HG03039 (cell line): ENCODE measurements around the gene CEPT1.

Experiments
- ATAC-seq: cut with Tn5 transposase; IDR thresholded peaks from one replicate; pipeline ENCODE4 v1.9.1; 2021; ENCODE audit warnings: mild to moderate bottlenecking, moderate library complexity; ENCODE audit not compliant: unreplicated experiment

CEPT1 gene

GRCh38 chr1:111225717-111226400 lies 85.8 kb downstream of the CEPT1 start:
- ATAC-seq = no peak

GRCh38 chr1:111227434-111227833 lies 87.4 kb downstream of the CEPT1 start, which contains the start of gene CHI3L2:
Gene CHI3L2 (plus strand): TSS chr1:111227713. CDS start chr1:111227730, 17 bp downstream.
- ATAC-seq = no peak

GRCh38 chr1:111227851-111228747 lies 88.1 kb downstream of the CEPT1 start:
- ATAC-seq = no peak

- ATAC-seq = no peak
These were observed 88.7 kb downstream of the CEPT1 start for GRCh38 chr1:111228748-111229126.

GRCh38 chr1:111232134-111232533 lies 92.1 kb downstream of the CEPT1 start:
- ATAC-seq = no peak

- no peak for ATAC-seq
These were observed 94.2 kb downstream of the CEPT1 start for GRCh38 chr1:111234258-111234657.
